HCT116 (cell line): ENCODE results near the gene CCDC159. TPM values are rescaled to one million over a fixed set of nuclear protein-coding genes. Genes with fewer than 3 reads are reported as not detected.

Source experiments
- ATAC-seq: fragments of 200-7000 bp; cut with Tn5 transposase; 2 replicates; pipeline ENCODE4 v1.9.1; 2020; ENCODE audit warnings: mild to moderate bottlenecking, moderate library complexity
- BruUV-seq: library from RNA; stranded (reverse); fragments of 400-500 nt; replicated peaks from 2 replicates; lab custom pipeline; 2021; lab: Mats Ljungman, UMichigan
- CTCF ChIA-PET: fragments of 300-600 bp; sonication (Branson Sonifier 250); formaldehyde crosslinking; loops from one replicate; lab custom pipeline; 2021; ENCODE audit warnings: antibody characterized with exemption; lab: Charles Lee
- POLR2A ChIA-PET: fragments of 300-600, 350-600 bp; sonication (Branson Sonifier 250); formaldehyde crosslinking; loops from one replicate; lab custom pipeline; 2021; ENCODE audit warnings: antibody characterized with exemption; lab: Charles Lee
- RAD21 ChIA-PET, 2 experiments: fragments of 300-600 bp; sonication (Branson Sonifier 250); formaldehyde crosslinking; loops; one replicate each; lab custom pipeline; 2023; ENCODE audit warnings: low total read pairs in 2 of 2; ENCODE audit not compliant: uncharacterized antibody in 2 of 2, unreplicated experiment in 2 of 2, low non-redundant PET in 1 of 2; lab: Charles Lee
- DNase-seq: peaks from one replicate; pipeline ENCODE4 v3.0.0-alpha.2; 2010; ENCODE audit warnings: low read depth, low spot score
- H2AFZ ChIP-seq: fragments of 200-600 bp; shearing (Covaris generic), sonication (generic); 2 replicates; pipeline ENCODE4 v1.6.1; 2017; ENCODE audit warnings: low read depth, mixed run types, mixed read lengths, antibody characterized with exemption, low read length; ENCODE audit not compliant: poor library complexity, severe bottlenecking
- H3K27ac ChIP-seq: 2 replicates; pipeline ENCODE4 v1.5.1; 2012; ENCODE audit warnings: low read depth, low read length
- H3K27me3 ChIP-seq: fragments of 200-600 bp; sonication (generic); 2 replicates; pipeline ENCODE4 v1.6.1; 2016; ENCODE audit warnings: mixed run types, low read length, mixed read lengths; ENCODE audit not compliant: insufficient read depth
- H3K36me3 ChIP-seq, 2 experiments: fragments of 200-500 bp in 1 of 2; fragments of 200-600 bp in 1 of 2; sonication (Bioruptor generic) in 1 of 2; sonication (generic) in 1 of 2; 2 replicates each; pipeline versions ENCODE4 v1.5.1 to v1.6.1; 2014 to 2016; ENCODE audit warnings: low read length in 2 of 2, inconsistent platforms in 1 of 2, mixed read lengths in 1 of 2, mixed run types in 1 of 2; ENCODE audit not compliant: insufficient read depth in 2 of 2, control insufficient read depth in 1 of 2
- H3K4me1 ChIP-seq, 2 experiments: fragments of 200-600 bp in 1 of 2; sonication (generic) in 1 of 2; 2 replicates each; pipeline versions ENCODE4 v1.5.1 to v1.6.1; 2012 to 2017; ENCODE audit warnings: low read length in 2 of 2, inconsistent platforms in 1 of 2, mild to moderate bottlenecking in 1 of 2, mixed read lengths in 1 of 2, mixed run types in 1 of 2, moderate library complexity in 1 of 2; ENCODE audit not compliant: insufficient read depth in 2 of 2, control insufficient read depth in 1 of 2
- H3K4me2 ChIP-seq: fragments of 200-600 bp; sonication (generic); 2 replicates; pipeline ENCODE4 v1.6.1; 2017; ENCODE audit warnings: mixed run types, low read length, mixed read lengths
- H3K4me3 ChIP-seq, 2 experiments: fragments of 200-600 bp in 1 of 2; sonication (generic) in 1 of 2; replicated peaks in 1 of 2; 2 replicates each; pipeline ENCODE4 v1.5.1; 2011 to 2016; ENCODE audit warnings: low read length in 2 of 2, control low read depth in 1 of 2, low read depth in 1 of 2, mild to moderate bottlenecking in 1 of 2, mixed read lengths in 1 of 2, mixed run types in 1 of 2
- H3K79me2 ChIP-seq: fragments of 200-600 bp; sonication (generic); 2 replicates; pipeline ENCODE4 v1.6.1; 2017; ENCODE audit warnings: mild to moderate bottlenecking, mixed run types, low read length, moderate library complexity, mixed read lengths; ENCODE audit not compliant: insufficient read depth
- H3K9ac ChIP-seq: fragments of 200-600 bp; sonication (generic); 2 replicates; pipeline ENCODE4 v1.6.1; 2016; ENCODE audit warnings: low read length, mixed read lengths
- H3K9me2 ChIP-seq: fragments of 200-600 bp; sonication (generic), shearing (Covaris generic); 2 replicates; pipeline ENCODE4 v1.6.1; 2017; ENCODE audit warnings: mixed run types, mild to moderate bottlenecking, moderate library complexity; ENCODE audit not compliant: insufficient read depth
- H3K9me3 ChIP-seq, 2 experiments: fragments of 200-500 bp in 1 of 2; fragments of 200-600 bp in 1 of 2; sonication (Bioruptor generic) in 1 of 2; sonication (generic) in 1 of 2; 2 replicates each; pipeline ENCODE4 v1.6.1; 2014 to 2017; ENCODE audit warnings: low read length in 2 of 2, mixed read lengths in 2 of 2, inconsistent platforms in 1 of 2, low read depth in 1 of 2, mild to moderate bottlenecking in 1 of 2, mixed run types in 1 of 2, moderate library complexity in 1 of 2; ENCODE audit not compliant: control insufficient read depth in 1 of 2, insufficient read depth in 1 of 2
- H4K20me1 ChIP-seq: fragments of 200-600 bp; sonication (generic), shearing (Covaris generic); 2 replicates; pipeline ENCODE4 v1.6.1; 2017; ENCODE audit warnings: mixed run types, mild to moderate bottlenecking, moderate library complexity; ENCODE audit not compliant: insufficient read depth
- ATF3 ChIP-seq: IDR thresholded peaks from 2 replicates; pipeline ENCODE4 v1.6.1; 2012
- CBX3 ChIP-seq: IDR thresholded peaks from 2 replicates; pipeline ENCODE4 v1.6.1; 2012; ENCODE audit warnings: low read depth
- CEBPB ChIP-seq: IDR thresholded peaks from 2 replicates; pipeline ENCODE4 v1.6.1; 2012; ENCODE audit warnings: low read depth
- CTCF ChIP-seq, 3 experiments: fragments of 200-600 bp in 1 of 3; sonication (generic) in 1 of 3; IDR thresholded peaks in 2 of 3; conservative IDR thresholded peaks in 1 of 3; 2 replicates each; pipeline ENCODE4 v1.5.1; 2012 to 2017; ENCODE audit warnings: low read depth in 2 of 3, low read length in 2 of 3, antibody characterized with exemption in 1 of 3, borderline replicate concordance in 1 of 3, control low read depth in 1 of 3, mild to moderate bottlenecking in 1 of 3, mixed read lengths in 1 of 3, mixed run types in 1 of 3, moderate library complexity in 1 of 3; ENCODE audit not compliant: insufficient read depth in 1 of 3
- EZH2 ChIP-seq: fragments of 200-600 bp; sonication (generic); IDR thresholded peaks from 2 replicates; pipeline ENCODE4 v1.6.1; 2017; ENCODE audit warnings: antibody characterized with exemption, mixed run types
- FOSL1 ChIP-seq: IDR thresholded peaks from 2 replicates; pipeline ENCODE4 v1.6.1; 2012; ENCODE audit warnings: low read depth
- JUND ChIP-seq: IDR thresholded peaks from 2 replicates; pipeline ENCODE4 v1.6.1; 2012
- SIN3A ChIP-seq: IDR thresholded peaks from 2 replicates; pipeline ENCODE4 v1.6.1; 2012; ENCODE audit warnings: low read depth
- SRF ChIP-seq: IDR thresholded peaks from 2 replicates; pipeline ENCODE4 v1.6.1; 2012; ENCODE audit warnings: low read depth
- YY1 ChIP-seq: IDR thresholded peaks from 2 replicates; pipeline ENCODE4 v1.6.1; 2011; ENCODE audit warnings: low read length, low read depth, moderate library complexity, mild to moderate bottlenecking; ENCODE audit not compliant: insufficient replicate concordance; ENCODE audit errors: extremely low read depth
- ZBTB33 ChIP-seq: IDR thresholded peaks from 2 replicates; pipeline ENCODE4 v1.6.1; 2011; ENCODE audit warnings: mild to moderate bottlenecking, low read length, moderate library complexity; ENCODE audit not compliant: insufficient replicate concordance; ENCODE audit errors: extremely low read depth
- ZFX ChIP-seq: fragments of 450-650 bp; IDR thresholded peaks from 2 replicates; pipeline ENCODE4 v1.6.1; 2017
- intact Hi-C: fragments of 100-400 bp; cut with micrococcal nuclease; formaldehyde crosslinking; loops from 2 replicates; pipeline ENCODE4 v1.10.0; 2022
- total RNA-seq: library from RNA; stranded (reverse); gene quantifications from one replicate; pipeline ENCODE4 v1.2.1, GENCODE V29; 2021; ENCODE audit not compliant: unreplicated experiment

CCDC159 gene
- total RNA-seq, 1 experiment from 2014 or later = 7.7 TPM

- Histone ChIP-seq H3K4me2 (no peak overlapping the region), H3K4me3 (no peak overlapping the region), H3K36me3 (no peaks in the 10 kb centered on the region), H3K4me1 (no peaks in the 10 kb centered on the region), H4K20me1 (no peaks in the 10 kb centered on the region), H3K9me3 (no peaks in the 10 kb centered on the region), H2AFZ (no peak overlapping the region), H3K27ac (no peak overlapping the region), H3K79me2 (no peaks in the 10 kb centered on the region), H3K27me3 (no peaks in the 10 kb centered on the region), H3K9me2 (no peaks in the 10 kb centered on the region), H3K9ac (no peak overlapping the region)
- no peak for TF ChIP-seq ATF3
- no peak for TF ChIP-seq SIN3A
- TF ChIP-seq JUND = no peak
- no peak for TF ChIP-seq CEBPB
- CTCF ChIA-PET = interaction anchor here (0.8 to 1.4 kb wide), 2 partner anchors 10 to 11 kb away, joined by 3 to 4 read pairs; no protein-coding TSS in a partner anchor
- no peak for ATAC-seq
- RAD21 ChIA-PET = no interaction called here
- DNase-seq = no peak
- POLR2A ChIA-PET = interaction anchor here (1.0 kb wide), 1 partner anchor 70 kb away, joined by 3 read pairs; the partner anchor contains the start of gene SWSAP1
- BruUV-seq = no TSS peak
- intact Hi-C loops = no loop called here
Measured at GRCh38 chr19:11304936-11305335, 41.4 kb upstream of the CCDC159 start.

GRCh38 chr19:11306337-11306736, 40.0 kb upstream of the CCDC159 start:
- ATAC-seq (no peak), DNase-seq (no peak)
- H3K9me3 ChIP-seq = no peaks in the 10 kb centered on the region
- no peak overlapping the region for H3K9ac ChIP-seq
- H4K20me1 ChIP-seq = no peaks in the 10 kb centered on the region
- no peaks in the 10 kb centered on the region for H3K9me2 ChIP-seq
- intact Hi-C loops = no loop called here
- no peaks in the 10 kb centered on the region for H3K36me3 ChIP-seq
- no peaks in the 10 kb centered on the region for H3K27me3 ChIP-seq
- H3K27ac ChIP-seq = no peak overlapping the region
- BruUV-seq = no TSS peak
- ChIA-PET POLR2A (no interaction called here), CTCF (interaction anchor here (1.4 kb wide), 1 partner anchor 13 kb away, joined by 4 read pairs; no protein-coding TSS in a partner anchor), RAD21 (no interaction called here)
- no peaks in the 10 kb centered on the region for H3K79me2 ChIP-seq
- no peak overlapping the region for H2AFZ ChIP-seq
- no peak overlapping the region for H3K4me3 ChIP-seq
- no peak for TF ChIP-seq CEBPB
- TF ChIP-seq SIN3A = no peak
- TF ChIP-seq CTCF (IDR thresholded peaks at IDR 0.05 in 2 of 3, conservative IDR thresholded peaks at IDR 0.05 in 1 of 3; ENCODE audit: borderline replicate concordance in 1 of 3, insufficient read depth in 1 of 3, low read depth in 2 of 3, low read length in 2 of 3) = no peak
- no peak for TF ChIP-seq ZBTB33
- TF ChIP-seq CBX3 = no peak
- no peak for TF ChIP-seq FOSL1
- TF ChIP-seq ATF3 = no peak
- TF ChIP-seq ZFX = no peak
- TF ChIP-seq YY1 = no peak
- TF ChIP-seq SRF = no peak
- TF ChIP-seq EZH2 = no peak
- no peaks in the 10 kb centered on the region for H3K4me1 ChIP-seq
- H3K4me2 ChIP-seq = no peak overlapping the region
